IPS-20b (cell line): Measurements from ENCODE around the gene ERCC2.
"Not testable (repeated sequence)": the region's sequence is repeated elsewhere in the genome, so short reads cannot be mapped to it uniquely, and the experiment has no call there.

ENCODE experiments used
- H3K27ac ChIP-seq: one replicate; pipeline ENCODE4 v1.5.1; 2013; ENCODE audit warnings: low read length
- H3K27me3 ChIP-seq: 2 replicates; pipeline ENCODE4 v1.6.1; 2013; ENCODE audit warnings: mild to moderate bottlenecking, low read length, inconsistent platforms; ENCODE audit not compliant: insufficient read depth
- H3K36me3 ChIP-seq: 2 replicates; pipeline ENCODE4 v1.6.1; 2013; ENCODE audit warnings: low read depth, mild to moderate bottlenecking, inconsistent platforms, low read length, moderate library complexity; ENCODE audit not compliant: insufficient read depth
- H3K4me1 ChIP-seq: 2 replicates; pipeline ENCODE4 v1.6.1; 2013; ENCODE audit warnings: mild to moderate bottlenecking, control low read depth, inconsistent platforms, low read length, moderate library complexity; ENCODE audit not compliant: insufficient read depth
- H3K4me3 ChIP-seq: 2 replicates; pipeline ENCODE4 v1.5.1; 2013; ENCODE audit warnings: mild to moderate bottlenecking, low read length, inconsistent platforms
- H3K9ac ChIP-seq: 2 replicates; pipeline ENCODE4 v1.6.1; 2013; ENCODE audit warnings: low read depth, mild to moderate bottlenecking, inconsistent platforms, low read length, moderate library complexity
- H3K9me3 ChIP-seq: 2 replicates; pipeline ENCODE4 v1.6.1; 2013; ENCODE audit warnings: mild to moderate bottlenecking, low read depth, low read length, inconsistent platforms; ENCODE audit not compliant: insufficient read depth

ERCC2 gene

GRCh38 chr19:45322311-45322710, 48.1 kb downstream of the ERCC2 start:
- H3K36me3 ChIP-seq, result no peaks in the 10 kb centered on the region
- H3K27me3 ChIP-seq, result peaks cover 48% of the 10 kb centered on the region
- peaks cover 7% of the 10 kb centered on the region; the same call in 1 of the 2 replicates for H3K4me1 ChIP-seq
- no peak overlapping the region for H3K27ac ChIP-seq
- no peaks in the 10 kb centered on the region for H3K9me3 ChIP-seq
- no peak overlapping the region for H3K9ac ChIP-seq
- H3K4me3 ChIP-seq, result no peak overlapping the region

DNA sequence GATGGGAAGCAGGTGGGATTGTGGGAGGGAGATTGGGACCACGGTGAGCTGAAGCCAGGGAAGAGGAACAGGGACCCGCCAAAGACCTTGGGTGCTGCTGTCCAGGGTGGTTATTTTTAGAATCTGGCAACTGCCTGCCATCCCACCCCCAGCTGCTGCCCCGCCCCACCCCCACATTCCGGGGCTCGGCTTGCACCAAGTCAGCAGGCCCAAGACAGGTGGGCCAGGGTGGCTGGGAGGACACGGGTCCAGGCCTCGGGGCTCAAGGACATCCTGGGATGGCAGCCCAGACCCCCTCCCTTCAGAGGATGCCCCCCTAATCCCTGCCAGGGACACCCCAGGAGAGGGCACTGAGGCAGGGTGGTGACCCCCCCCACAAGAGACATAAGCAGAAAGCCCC, 48.5 kb downstream of the ERCC2 start:
- H3K27ac ChIP-seq, result no peak overlapping the region
- H3K9me3 ChIP-seq, result no peaks in the 10 kb centered on the region
- peaks cover 50% of the 10 kb centered on the region for H3K27me3 ChIP-seq
- no peaks in the 10 kb centered on the region for H3K36me3 ChIP-seq
- H3K4me1 ChIP-seq, result peaks cover 7% of the 10 kb centered on the region; the same call in 1 of the 2 replicates
- no peak overlapping the region for H3K4me3 ChIP-seq
- no peak overlapping the region for H3K9ac ChIP-seq

GRCh38 chr19:45320997-45321775, 49.2 kb downstream of the ERCC2 start:
- peaks cover 57% of the 10 kb centered on the region for H3K27me3 ChIP-seq
- H3K9ac ChIP-seq, result no peak overlapping the region
- H3K27ac ChIP-seq, result no peak overlapping the region
- peaks cover 7% of the 10 kb centered on the region; the same call in 1 of the 2 replicates for H3K4me1 ChIP-seq
- no peaks in the 10 kb centered on the region for H3K36me3 ChIP-seq
- no peak overlapping the region for H3K4me3 ChIP-seq
- no peaks in the 10 kb centered on the region for H3K9me3 ChIP-seq

- Histone ChIP-seq H3K36me3 (no peaks in the 10 kb centered on the region), H3K9ac (no peak overlapping the region), H3K4me1 (no peaks in the 10 kb centered on the region), H3K9me3 (no peaks in the 10 kb centered on the region), H3K27me3 (peaks cover 60% of the 10 kb centered on the region), H3K27ac (no peak overlapping the region), H3K4me3 (no peak overlapping the region)
These were observed 55.1 kb downstream of the ERCC2 start for GRCh38 chr19:45315304-45315703.

DNA sequence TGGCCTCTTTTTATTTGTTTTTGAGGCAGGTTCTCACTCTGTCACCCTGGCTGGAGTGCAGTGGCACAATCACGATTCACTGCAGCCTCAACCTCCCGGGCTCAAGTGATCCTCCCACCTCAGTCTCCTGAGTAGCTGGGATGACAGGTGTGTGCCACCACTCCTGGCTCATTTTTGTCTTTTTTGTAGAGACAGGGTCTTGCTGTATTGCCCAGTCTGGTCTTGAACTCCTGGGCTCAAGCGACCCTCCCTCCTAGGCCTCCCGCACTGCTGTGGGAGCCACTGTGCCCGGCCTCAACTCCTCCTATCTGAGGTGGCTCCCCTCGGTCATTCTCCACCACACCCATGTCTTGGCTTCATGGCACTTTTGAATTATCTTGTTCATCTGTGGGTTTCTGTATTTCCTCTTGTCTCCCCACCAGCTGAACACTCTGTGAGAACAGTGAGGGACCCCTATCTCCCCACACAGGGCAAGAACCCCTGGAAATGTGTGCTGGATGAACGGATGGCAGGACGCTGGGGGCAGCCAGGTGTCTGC, 55.6 kb downstream of the ERCC2 start:
- H3K27me3 ChIP-seq, result peaks cover 60% of the 10 kb centered on the region
- no peaks in the 10 kb centered on the region for H3K4me1 ChIP-seq
- H3K4me3 ChIP-seq, result no peak overlapping the region
- no peak overlapping the region for H3K9ac ChIP-seq
- no peaks in the 10 kb centered on the region for H3K36me3 ChIP-seq
- no peaks in the 10 kb centered on the region for H3K9me3 ChIP-seq
- H3K27ac ChIP-seq, result no peak overlapping the region

DNA sequence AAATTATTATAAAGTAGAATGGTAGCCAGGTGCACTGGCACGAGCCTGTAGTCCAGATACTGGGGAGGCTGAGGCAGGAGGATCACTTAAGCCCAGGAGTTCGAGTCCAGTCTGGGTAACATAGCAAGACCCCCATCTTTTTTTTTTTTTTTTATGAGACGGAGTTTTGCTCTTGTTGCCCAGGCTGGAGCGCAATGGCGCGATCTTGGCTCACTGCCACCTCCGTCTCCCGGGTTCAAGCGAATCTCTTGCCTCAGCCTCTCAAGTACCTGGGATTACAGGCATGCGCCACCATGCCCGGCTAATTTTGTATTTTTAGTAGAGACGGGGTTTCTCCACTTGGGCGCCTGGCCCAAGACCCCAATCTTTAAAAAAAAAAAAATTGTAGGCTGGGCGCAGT, 58.1 kb downstream of the ERCC2 start:
- H3K27me3 ChIP-seq, result peaks cover 41% of the 10 kb centered on the region
- H3K9ac ChIP-seq, H3K36me3 ChIP-seq, H3K27ac ChIP-seq, H3K4me3 ChIP-seq, H3K9me3 ChIP-seq, H3K4me1 ChIP-seq: not testable (repeated sequence)

DNA sequence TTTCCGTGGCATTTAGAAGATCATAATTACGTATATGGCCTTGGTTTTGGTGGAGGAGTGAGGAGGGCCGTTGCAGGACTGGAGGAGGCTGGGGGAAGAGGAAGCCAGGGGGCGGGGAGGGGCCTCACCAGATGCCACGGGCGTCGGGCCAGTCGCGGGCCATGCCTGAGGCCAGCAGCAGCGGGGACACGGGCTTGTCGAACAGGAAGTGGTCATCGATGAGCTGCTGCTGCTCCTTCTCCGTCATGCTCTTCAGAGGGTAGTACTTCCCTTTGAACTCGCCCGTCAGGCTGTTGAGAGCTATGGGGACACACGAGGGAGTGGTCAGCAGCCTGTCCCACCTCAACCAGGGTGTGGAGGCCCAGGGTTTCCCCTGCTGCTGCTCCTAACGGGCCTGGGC, 58.8 kb downstream of the ERCC2 start:
- no peaks in the 10 kb centered on the region for H3K9me3 ChIP-seq
- H3K9ac ChIP-seq, result no peak overlapping the region
- no peak overlapping the region for H3K4me3 ChIP-seq
- no peaks in the 10 kb centered on the region for H3K4me1 ChIP-seq
- H3K27me3 ChIP-seq, result peaks cover 43% of the 10 kb centered on the region
- no peaks in the 10 kb centered on the region for H3K36me3 ChIP-seq
- no peak overlapping the region for H3K27ac ChIP-seq

- H3K36me3 ChIP-seq, H3K4me1 ChIP-seq, H3K4me3 ChIP-seq, H3K27ac ChIP-seq, H3K9me3 ChIP-seq, H3K9ac ChIP-seq: not testable (repeated sequence)
- peaks cover 38% of the 10 kb centered on the region for H3K27me3 ChIP-seq
These were observed 61.1 kb downstream of the ERCC2 start for GRCh38 chr19:45309322-45309721.

DNA sequence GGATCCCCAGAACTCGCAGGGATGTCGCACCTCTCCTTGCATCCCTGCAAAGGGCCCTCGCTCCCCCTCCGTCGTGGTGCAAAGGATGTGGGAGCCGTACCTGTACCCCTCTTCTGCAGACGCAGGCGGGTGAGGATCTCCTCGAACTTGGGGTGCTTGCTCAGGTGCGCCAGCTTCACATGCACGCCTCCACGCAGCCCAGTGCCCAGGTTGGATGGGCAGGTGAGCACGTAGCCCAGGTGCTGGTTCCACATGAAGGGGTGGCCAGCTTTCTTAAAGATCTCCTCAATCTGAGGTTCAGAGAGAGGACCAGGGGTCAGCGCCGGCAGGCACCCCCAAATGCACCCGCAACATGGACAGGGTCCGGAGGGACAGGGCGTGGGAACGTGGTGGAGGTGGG, 63.0 kb downstream of the ERCC2 start:
- Histone ChIP-seq H3K36me3 (no peaks in the 10 kb centered on the region), H3K4me1 (no peaks in the 10 kb centered on the region), H3K4me3 (no peak overlapping the region), H3K9me3 (no peaks in the 10 kb centered on the region), H3K9ac (no peak overlapping the region), H3K27ac (no peak overlapping the region), H3K27me3 (peaks cover 34% of the 10 kb centered on the region)

DNA sequence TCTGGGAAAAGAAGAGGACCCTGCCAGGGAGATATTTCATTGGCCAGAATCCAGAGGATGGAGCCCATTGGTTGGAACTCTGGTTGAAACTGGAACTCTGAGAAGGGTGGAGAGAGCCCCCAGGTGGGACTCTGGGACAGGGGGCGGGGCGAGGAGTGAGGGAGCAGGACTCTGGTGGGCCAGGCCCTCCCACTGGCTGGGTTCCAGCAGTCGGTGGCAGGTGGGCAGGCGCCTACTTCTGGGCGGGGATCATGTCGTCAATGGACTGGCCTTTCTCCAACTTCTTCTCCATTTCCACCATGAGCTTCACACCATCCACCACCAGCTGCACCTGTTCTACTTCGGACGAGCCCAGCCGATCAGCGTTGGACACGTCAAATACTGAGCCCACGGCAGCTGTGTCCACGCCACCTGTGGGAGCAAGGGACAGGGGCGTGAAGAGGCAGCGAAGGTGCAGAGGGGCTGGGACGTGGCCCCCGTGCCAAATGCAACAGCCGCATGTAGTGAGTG, 63.8 kb downstream of the ERCC2 start:
- H3K9ac ChIP-seq, result no peak overlapping the region

GRCh38 chr19:45306040-45306439, 64.3 kb downstream of the ERCC2 start:
- no peaks in the 10 kb centered on the region for H3K36me3 ChIP-seq
- H3K4me3 ChIP-seq, result no peak overlapping the region
- H3K9ac ChIP-seq, result no peak overlapping the region

More for the DNA sequence above, 63.8 kb downstream of the ERCC2 start:
- H3K27me3 ChIP-seq, result peaks cover 34% of the 10 kb centered on the region
- no peak overlapping the region for H3K27ac ChIP-seq
- no peaks in the 10 kb centered on the region for H3K36me3 ChIP-seq
- H3K9me3 ChIP-seq, result no peaks in the 10 kb centered on the region
- H3K4me3 ChIP-seq, result no peak overlapping the region
- H3K4me1 ChIP-seq, result no peaks in the 10 kb centered on the region

DNA sequence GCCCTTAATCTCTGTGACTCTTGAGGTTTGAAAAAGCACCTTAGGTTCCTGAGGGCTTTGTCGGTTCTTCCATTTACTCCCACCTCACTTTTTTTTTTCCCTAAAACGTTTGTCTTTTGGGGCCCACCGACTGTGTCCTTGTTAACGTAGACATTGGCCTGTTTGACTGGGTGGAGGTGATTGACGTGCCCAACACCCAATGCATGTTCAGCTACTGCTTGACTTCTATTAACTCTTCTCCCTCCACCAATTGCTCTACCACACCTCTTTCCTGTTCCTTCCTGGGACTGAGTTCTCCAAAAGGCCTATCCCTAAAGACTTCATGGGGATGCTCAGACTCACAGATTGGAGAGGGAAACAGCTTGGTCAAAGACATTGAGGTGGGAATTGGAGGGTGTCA, 65.0 kb downstream of the ERCC2 start:
- Histone ChIP-seq H3K9ac (no peak overlapping the region), H3K27ac (no peak overlapping the region), H3K36me3 (no peaks in the 10 kb centered on the region), H3K9me3 (no peaks in the 10 kb centered on the region), H3K4me3 (no peak overlapping the region), H3K27me3 (peaks cover 34% of the 10 kb centered on the region), H3K4me1 (no peaks in the 10 kb centered on the region)

More at GRCh38 chr19:45306040-45306439, 64.3 kb downstream of the ERCC2 start:
- Histone ChIP-seq H3K27ac (no peak overlapping the region), H3K27me3 (peaks cover 34% of the 10 kb centered on the region), H3K9me3 (no peaks in the 10 kb centered on the region), H3K4me1 (no peaks in the 10 kb centered on the region)
